Dendritic cell treated with granulocyte-macrophage colony-stimulating factor and Interleukin-4, amounts not matched to agents 40 ng/mL and 50 ng/mL, for 4 days (primary cell): ENCODE data around the gene CDKN2AIPNL.

ENCODE experiments used
- H3K27ac Mint-ChIP-seq: one replicate; pipeline ENCODE4 v1.8.0; 2022; ENCODE audit warnings: mild to moderate bottlenecking, mixed read lengths
- H3K27me3 Mint-ChIP-seq: one replicate; pipeline ENCODE4 v1.8.0; 2022; ENCODE audit warnings: mild to moderate bottlenecking, mixed read lengths
- H3K36me3 Mint-ChIP-seq: one replicate; pipeline ENCODE4 v1.8.0; 2022; ENCODE audit warnings: low read depth, mixed read lengths
- H3K4me1 Mint-ChIP-seq: one replicate; pipeline ENCODE4 v1.8.0; 2022; ENCODE audit warnings: low read depth, mixed read lengths
- H3K4me3 Mint-ChIP-seq: one replicate; pipeline ENCODE4 v1.8.0; 2022; ENCODE audit warnings: mild to moderate bottlenecking, moderate library complexity, mixed read lengths
- H3K9me3 Mint-ChIP-seq: one replicate; pipeline ENCODE4 v1.8.0; 2022; ENCODE audit warnings: mixed read lengths
- intact Hi-C: fragments of 100-400 bp; cut with micrococcal nuclease; formaldehyde crosslinking; loops from one replicate; pipeline ENCODE4 v1.15.0; 2022

CDKN2AIPNL gene

DNA sequence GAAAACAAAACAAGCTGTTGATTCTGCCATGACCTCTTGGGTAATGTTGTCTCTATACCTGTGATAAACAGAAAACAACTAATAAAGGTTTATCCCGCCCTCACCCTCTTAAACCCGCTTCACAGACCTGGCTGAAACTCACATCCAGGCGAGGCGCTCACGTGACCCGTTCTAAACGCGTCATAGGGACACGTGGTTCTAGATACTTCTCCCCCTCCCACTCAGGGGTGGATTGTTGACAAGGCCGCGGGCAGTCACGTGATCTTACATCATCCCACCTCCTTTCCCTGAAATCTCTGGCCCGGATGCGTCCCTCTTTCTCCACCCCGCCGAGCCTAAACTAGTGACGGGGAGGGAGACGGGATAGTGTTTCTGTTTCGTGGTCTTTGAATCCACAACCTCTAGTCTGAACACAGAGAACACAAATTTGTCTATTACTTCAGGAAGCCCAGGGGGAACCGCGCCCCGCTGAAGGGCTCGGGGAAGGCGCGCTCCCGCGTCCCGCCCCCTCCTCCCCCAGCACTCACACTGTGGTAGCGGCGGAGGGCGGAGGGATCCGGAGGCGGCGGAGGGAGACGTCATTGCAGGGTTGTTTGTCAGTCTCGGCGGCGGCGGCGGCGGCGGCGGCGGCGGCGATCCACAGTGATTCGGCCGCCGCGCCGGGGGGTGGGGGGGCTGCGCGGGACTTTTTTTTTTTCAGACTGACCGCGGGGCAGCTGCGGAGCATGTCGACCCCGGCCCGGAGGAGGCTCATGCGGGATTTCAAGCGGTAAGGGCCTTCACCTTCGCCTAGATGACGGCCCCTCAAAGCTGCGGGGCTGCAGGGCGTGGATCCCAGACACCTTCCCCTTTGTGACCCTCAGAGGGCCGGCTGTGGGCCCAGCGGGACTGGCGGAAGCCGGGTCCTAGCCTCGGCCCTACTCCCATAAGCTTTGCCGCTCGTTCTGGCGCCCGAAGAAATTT, 40.5 kb downstream of the CDKN2AIPNL start, which contains the start of gene UBE2B:
TSS of gene UBE2B (plus strand) at position 699 of the 963 bp plus-strand sequence. CDS start at position 726, 27 bp downstream.
- H3K4me1 Mint-ChIP-seq, result peaks cover 51% of the 10 kb centered on the region
- H3K27ac Mint-ChIP-seq, result peak within 1 kb of the TSS; percentile 96
- H3K27me3 Mint-ChIP-seq, result no peaks in the 10 kb centered on the region
- peak within 1 kb of the TSS; percentile 95 for H3K4me3 Mint-ChIP-seq
- H3K36me3 Mint-ChIP-seq, result peaks cover 58% of the 10 kb centered on the region
- H3K9me3 Mint-ChIP-seq, result no peaks in the 10 kb centered on the region
- intact Hi-C loops, result loop anchor here (2.0 kb wide), 1 partner anchor 194 kb away; the partner anchor contains the start of gene SKP1

DNA sequence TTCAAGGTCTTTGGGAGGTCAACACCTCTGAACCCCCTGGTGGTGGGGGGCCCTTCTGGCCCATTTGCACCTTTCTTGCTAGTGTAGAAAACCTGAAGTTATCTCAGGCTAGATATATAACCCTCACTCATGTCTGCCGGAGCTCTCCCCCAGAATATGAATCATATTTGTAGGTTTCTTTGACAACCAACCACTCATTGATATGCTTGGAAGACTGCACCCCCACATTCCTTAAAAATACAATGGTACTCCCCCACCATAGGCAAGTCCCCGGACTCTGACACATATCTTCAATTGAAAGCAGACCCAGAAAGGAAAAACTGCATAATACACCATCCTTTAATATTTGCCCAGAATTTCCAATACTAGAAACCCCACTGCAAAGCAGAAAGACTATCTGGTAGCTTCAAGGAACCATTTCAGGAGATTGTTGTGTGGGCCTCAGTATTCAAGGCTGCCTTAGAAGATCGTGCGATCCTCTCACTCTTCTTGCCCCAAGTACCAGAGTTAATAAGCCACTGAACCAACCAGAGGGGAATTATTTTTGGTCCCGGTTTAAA, 41.3 kb downstream of the CDKN2AIPNL start:
- peak overlapping the region; percentile 96 for H3K27ac Mint-ChIP-seq
- H3K36me3 Mint-ChIP-seq, result peaks cover 51% of the 10 kb centered on the region
- no peaks in the 10 kb centered on the region for H3K27me3 Mint-ChIP-seq
- H3K9me3 Mint-ChIP-seq, result no peaks in the 10 kb centered on the region
- intact Hi-C loops, result loop anchor here (2.0 kb wide), 1 partner anchor 194 kb away; the partner anchor contains the start of gene SKP1
- H3K4me1 Mint-ChIP-seq, result peaks cover 51% of the 10 kb centered on the region
- H3K4me3 Mint-ChIP-seq, result peak overlapping the region; percentile 95

GRCh38 chr5:134365604-134366003, 46.1 kb downstream of the CDKN2AIPNL start:
- Mint-ChIP-seq H3K9me3 (no peaks in the 10 kb centered on the region), H3K36me3 (peaks cover 22% of the 10 kb centered on the region), H3K27me3 (peaks cover 2% of the 10 kb centered on the region), H3K4me1 (peaks cover 27% of the 10 kb centered on the region), H3K4me3 (no peak overlapping the region), H3K27ac (no peak overlapping the region)
- intact Hi-C loops, result loop anchor here (5.0 kb wide), 1 partner anchor 267 kb away; the partner anchor contains the start of gene SAR1B

GRCh38 chr5:134355681-134356080, 56.0 kb downstream of the CDKN2AIPNL start:
- Mint-ChIP-seq H3K9me3 (no peaks in the 10 kb centered on the region), H3K27me3 (no peaks in the 10 kb centered on the region), H3K4me1 (no peaks in the 10 kb centered on the region), H3K27ac (no peak overlapping the region), H3K4me3 (no peak overlapping the region), H3K36me3 (no peaks in the 10 kb centered on the region)
- intact Hi-C loops, result no loop called here
